ENCODE results near the gene MX2.

DNA sequence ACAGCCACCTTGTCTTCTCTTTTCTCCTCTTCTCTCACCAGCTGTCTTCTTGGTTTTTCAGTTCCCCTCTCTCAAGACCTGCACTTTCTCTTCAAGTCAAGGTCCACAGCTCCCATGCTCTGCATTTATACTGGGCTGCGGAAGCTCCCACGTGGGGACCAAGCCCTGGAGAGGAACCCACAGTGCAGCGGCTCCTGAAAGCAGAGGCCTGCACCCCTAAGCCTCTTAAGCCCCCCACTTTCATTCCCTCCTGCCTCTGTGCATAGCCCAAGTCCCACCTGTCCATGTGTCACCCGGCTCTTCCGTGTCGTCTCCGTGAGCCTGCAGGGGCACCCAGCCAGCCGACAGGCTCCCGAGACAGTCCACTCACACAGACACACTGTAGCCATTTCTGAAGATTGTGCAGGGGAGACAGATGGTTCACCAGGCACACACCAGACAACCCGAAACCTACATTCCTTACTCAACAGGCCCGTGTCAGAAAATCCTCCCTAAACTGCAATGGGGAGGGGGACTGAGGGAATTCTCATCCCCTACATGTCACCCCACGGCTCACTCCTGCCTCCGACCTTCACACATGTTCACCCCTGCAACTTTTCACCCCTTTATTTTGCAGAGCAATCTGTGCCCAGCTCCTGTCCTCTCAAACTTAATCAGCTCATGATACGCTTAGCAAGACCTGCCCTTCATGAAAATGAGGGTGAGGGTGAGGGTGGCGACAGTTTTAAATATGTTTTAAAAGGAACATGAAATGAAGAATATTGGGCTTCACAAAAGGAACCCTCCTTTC lies 6.3 kb downstream of the MX2 start:
- TF ChIP-seq, protein P1, sequence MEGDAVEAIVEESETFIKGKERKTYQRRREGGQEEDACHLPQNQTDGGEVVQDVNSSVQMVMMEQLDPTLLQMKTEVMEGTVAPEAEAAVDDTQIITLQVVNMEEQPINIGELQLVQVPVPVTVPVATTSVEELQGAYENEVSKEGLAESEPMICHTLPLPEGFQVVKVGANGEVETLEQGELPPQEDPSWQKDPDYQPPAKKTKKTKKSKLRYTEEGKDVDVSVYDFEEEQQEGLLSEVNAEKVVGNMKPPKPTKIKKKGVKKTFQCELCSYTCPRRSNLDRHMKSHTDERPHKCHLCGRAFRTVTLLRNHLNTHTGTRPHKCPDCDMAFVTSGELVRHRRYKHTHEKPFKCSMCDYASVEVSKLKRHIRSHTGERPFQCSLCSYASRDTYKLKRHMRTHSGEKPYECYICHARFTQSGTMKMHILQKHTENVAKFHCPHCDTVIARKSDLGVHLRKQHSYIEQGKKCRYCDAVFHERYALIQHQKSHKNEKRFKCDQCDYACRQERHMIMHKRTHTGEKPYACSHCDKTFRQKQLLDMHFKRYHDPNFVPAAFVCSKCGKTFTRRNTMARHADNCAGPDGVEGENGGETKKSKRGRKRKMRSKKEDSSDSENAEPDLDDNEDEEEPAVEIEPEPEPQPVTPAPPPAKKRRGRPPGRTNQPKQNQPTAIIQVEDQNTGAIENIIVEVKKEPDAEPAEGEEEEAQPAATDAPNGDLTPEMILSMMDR (IDR thresholded peaks at IDR 0.05), result no peak
- no peak for TF ChIP-seq POLR2A (IDR thresholded peaks at IDR 0.05)
